GM04503 (cell line): ENCODE data around the gene POC5.
"Not testable (repeated sequence)": the region's sequence is repeated elsewhere in the genome, so short reads cannot be mapped to it uniquely, and the experiment has no call there.

Experiments
- DNase-seq: peaks from one replicate; pipeline ENCODE4 v3.0.0-alpha.2; 2012; ENCODE audit warnings: low read depth

The POC5 gene

DNA sequence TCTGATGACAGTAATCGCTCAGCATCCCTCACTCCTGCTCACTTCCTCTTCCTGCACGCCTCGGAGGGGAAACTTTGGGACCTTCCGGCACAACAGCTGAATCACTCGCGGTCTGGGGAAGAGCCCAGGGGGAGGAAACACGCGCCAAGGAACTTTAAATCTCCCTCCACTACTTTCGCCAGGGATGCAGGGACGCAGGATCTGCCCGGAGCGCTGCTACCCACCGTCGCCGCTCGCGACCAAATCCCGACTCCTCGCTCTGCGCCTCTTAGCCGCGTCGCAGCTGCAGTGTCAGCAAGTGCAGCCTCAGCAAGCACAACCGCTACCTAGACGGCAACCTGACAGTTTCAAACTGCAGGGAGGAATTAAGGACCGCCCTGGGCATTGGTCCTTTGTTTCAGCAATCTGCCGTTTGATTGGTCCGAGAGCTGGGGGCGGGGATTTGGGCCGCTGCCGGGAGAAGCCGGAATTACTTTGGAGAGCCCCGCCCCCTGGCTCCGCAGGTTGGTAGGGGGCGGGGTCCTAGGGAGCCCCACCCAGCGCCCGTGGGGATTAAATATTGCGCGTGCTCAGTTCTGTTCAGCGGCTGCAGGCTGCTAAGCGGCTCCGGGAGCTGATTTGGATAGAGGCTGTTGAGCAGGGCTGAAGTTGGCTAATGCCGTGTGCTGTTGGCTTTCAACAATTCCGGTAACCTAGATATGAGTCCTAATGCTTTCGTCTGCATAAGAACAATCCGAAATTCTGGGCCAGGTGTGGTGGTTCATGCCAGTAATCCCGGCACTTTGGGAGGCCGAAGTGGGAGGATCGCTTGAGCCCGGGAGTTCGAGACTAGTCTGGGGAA lies at the start of gene POC5:
POC5 (minus strand) TSS at position 356 of the 841 bp plus-strand sequence. CDS start 4,500 bp downstream, outside the sequence.
- peak; percentile 68 for DNase-seq

- DNase-seq: no peak
Measured at GRCh38 chr5:75758116-75758515, 40.9 kb upstream of the POC5 start.

GRCh38 chr5:75756981-75757380 lies 39.7 kb upstream of the POC5 start:
- DNase-seq: no peak

DNA sequence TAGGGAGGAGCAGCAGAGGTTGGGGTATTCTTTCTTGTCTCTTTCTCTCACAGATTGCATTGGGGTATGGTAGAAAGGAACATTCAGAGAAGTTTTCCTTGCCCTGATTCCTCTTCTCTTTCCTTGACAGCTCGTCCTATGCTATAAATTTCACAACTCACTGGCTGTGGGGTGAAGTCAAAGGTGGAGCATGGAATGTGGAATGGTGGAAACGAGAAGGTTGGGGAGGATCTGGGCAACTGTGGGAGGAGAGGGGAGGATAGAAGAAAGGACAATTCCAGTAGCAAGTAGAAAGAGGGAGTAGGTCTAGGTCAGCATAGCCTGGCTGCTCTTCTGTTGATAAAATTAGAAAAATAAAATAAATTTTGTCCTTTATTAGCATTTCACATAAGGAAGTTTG lies 39.0 kb upstream of the POC5 start:
- DNase-seq: no peak

GRCh38 chr5:75753182-75753581 lies 35.9 kb upstream of the POC5 start:
- DNase-seq: no peak

- DNase-seq: no peak
Measured at GRCh38 chr5:75744355-75744754, 27.1 kb upstream of the POC5 start.

DNA sequence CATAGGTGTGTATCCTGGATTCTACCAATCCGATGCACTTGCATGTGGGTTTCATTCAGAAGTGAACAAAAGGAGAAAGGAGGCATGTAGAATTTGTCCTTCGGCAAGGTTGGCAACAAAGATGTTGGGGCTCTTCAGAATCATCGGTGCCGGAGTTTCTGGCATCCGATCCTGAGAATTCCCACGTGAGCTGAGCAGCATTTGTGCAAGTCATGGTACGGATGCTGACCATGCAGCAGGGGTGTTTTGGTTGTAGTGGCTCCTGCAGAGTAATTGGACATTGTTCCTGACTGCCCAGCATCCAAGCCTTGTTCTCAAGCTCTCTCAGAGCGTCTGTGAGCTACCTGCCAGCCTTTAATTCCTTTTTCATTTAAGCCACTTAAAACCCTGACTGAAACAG lies 19.0 kb upstream of the POC5 start:
- no peak for DNase-seq

DNA sequence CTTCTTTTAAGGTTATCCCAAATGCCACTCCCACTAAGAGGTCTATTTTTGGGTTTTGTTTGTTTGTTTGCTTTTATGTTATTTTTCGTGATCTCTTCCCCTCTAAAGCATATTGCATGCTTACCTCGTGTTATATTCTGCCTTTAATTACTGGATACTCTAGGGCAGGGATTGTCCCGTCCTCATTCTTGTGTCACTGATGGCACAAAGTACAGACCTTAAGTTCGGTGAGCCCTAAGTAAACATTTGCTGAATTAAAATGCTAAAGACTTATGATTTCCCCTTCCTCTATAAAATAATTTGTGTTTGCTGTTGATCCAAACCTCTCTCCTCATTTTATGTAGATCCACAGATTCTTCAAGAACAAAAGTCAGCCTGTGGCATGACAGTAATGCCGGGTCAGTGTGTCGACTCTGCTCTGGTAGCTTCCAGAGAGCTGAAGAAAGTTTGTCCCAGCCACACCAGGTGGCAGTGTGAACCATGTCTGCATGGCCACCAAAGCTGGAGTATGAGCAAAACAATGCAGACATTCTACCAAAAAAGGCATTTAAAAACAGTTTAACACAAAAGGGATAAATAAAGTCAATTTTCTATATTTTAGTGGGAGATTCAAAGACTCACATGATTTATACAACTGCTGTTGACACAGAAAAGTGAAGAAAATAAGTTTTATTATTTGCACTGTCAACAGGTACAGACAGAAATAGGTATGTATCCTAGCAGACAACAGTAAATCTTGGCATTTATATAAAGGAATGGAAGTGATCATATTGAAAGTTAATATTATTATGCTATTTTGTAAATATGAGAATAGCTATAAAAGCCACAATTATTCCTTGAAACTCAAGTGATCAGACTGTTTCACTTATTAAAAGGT lies 17.9 kb upstream of the POC5 start:
- no peak for DNase-seq

- DNase-seq: no peak
Measured at GRCh38 chr5:75733767-75734166, 16.5 kb upstream of the POC5 start.

- not testable (repeated sequence) for DNase-seq
Measured at GRCh38 chr5:75731515-75731914, 14.3 kb upstream of the POC5 start.

DNA sequence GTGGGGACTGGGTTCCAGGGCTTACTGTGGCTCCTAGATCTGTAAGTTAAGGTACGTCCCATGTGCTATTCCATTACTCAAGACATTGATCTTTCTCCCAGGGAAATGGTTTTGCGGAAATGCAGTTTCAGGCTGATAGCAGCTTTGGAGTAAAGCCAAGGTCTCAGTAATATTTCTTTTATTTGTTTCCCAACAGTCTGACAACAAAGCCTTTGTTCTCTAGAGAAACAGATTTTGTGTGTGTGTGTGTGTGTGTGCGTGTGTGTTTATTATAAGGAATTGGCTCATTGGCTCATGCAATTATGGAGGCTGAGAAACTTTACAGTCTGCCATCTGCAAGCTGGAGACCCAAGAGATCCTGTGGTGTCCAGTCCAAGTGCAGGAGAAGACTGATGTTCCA lies 12.1 kb upstream of the POC5 start:
- DNase-seq: no peak

DNA sequence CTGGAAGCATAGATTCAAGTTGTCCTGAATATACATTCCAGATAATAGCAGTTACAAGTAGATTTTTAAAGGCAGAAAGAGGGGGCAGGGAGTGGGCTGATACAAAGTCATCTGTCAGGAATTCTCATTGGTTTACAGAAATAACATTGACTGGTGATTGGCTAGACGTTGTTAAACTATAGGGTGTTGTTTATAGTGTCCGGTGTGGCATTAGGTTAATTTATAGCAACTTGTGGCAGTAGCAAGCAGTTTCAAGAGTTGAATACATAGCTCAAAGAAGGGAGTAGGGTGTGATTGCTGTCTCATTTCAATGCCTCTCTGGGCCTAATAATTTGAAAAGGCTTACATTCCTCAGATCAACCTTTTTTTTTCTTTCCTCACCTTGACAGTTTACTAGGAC lies 10.7 kb upstream of the POC5 start:
- DNase-seq: no peak

GRCh38 chr5:75726224-75726623 lies 9.0 kb upstream of the POC5 start:
- DNase-seq: not testable (repeated sequence)

DNA sequence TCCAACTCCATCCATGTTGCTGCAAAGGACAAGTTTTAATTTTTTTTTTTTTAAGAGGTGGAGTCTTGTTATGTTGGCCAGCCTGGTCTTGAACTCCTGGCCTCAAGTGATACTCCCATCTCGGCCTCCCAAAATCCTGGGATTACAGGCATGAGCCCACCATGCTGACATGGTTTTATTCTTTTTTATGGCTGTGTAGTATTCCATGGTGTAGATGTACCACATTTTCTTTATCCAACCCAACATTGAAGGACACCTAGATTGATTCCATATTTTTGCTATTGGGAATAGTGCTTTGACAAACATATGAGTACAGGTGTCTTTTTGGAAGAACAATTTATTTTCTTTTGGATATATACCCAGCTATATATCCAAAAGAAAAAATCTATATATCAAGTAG lies 6.1 kb upstream of the POC5 start:
- DNase-seq: no peak

DNA sequence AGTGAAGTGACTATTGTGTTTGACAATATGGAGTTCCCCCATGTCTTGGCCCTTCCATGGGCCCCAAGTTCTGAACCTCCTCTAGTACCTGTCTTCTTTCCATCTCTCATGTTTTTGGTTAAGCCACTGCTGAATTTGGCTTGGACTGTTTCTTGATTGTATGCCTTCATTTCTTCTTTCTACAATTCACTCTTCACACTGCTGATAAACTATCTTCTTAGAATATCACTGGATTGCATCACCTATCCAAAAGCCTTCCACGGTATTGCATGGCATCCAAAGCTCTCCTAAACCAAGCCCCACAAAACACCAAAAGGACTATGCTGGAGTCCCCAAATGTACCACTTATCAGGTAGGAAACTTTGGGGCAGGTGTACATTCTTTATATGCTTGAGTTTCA lies 4.3 kb upstream of the POC5 start:
- no peak for DNase-seq

GRCh38 chr5:75720882-75721281 lies 3.6 kb upstream of the POC5 start:
- no peak for DNase-seq

DNA sequence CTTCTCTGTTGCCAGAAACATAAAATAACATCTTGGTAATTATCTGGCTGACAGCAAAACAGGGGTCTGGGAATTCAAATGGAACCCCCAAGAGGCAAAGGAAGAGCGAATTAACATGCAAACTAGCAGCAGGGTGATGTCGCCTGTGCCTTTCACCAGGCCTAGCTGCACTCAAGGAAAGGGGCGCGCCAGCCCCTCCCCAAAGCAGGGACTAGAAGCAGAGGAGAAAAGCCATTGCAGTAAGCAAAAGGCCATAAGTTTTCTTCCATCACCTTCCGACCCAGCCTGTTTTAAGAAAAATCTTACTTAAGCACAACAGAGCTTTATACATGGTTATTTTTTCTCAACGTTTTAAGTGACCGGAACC lies 539 bp downstream of the POC5 start:
- no peak for DNase-seq

GRCh38 chr5:75712091-75712490 lies 5.1 kb downstream of the POC5 start:
- no peak for DNase-seq

GRCh38 chr5:75711151-75711550 lies 6.1 kb downstream of the POC5 start:
- no peak for DNase-seq

GRCh38 chr5:75710637-75711036 lies 6.6 kb downstream of the POC5 start:
- no peak for DNase-seq

- no peak for DNase-seq
Measured at GRCh38 chr5:75707911-75708509, 9.2 kb downstream of the POC5 start.

GRCh38 chr5:75706775-75707174 lies 10.5 kb downstream of the POC5 start:
- no peak for DNase-seq

- no peak for DNase-seq
Measured at GRCh38 chr5:75706016-75706415, 11.2 kb downstream of the POC5 start.
